Type B pancreatic cell (in vitro differentiated cells): ENCODE measurements around the gene KLHDC4. TPM values are rescaled to one million over a fixed set of nuclear protein-coding genes. Genes with fewer than 3 reads are reported as not detected.

ENCODE experiments used
- DNase-seq: peaks from one replicate; pipeline ENCODE4 v3.0.0; 2021; ENCODE audit warnings: mixed read lengths; ENCODE audit not compliant: unreplicated experiment; ENCODE audit errors: extremely low spot score
- H3K27ac Mint-ChIP-seq: 2 replicates; pipeline ENCODE4 v1.8.0; 2021; ENCODE audit warnings: mild to moderate bottlenecking, mixed read lengths
- H3K27me3 Mint-ChIP-seq: 2 replicates; pipeline ENCODE4 v1.8.0; 2021; ENCODE audit warnings: mixed read lengths
- H3K36me3 Mint-ChIP-seq: 2 replicates; pipeline ENCODE4 v1.8.0; 2021; ENCODE audit warnings: mixed read lengths
- H3K4me1 Mint-ChIP-seq: one replicate; pipeline ENCODE4 v1.8.0; 2021; ENCODE audit warnings: mixed read lengths; ENCODE audit not compliant: unreplicated experiment
- H3K4me3 Mint-ChIP-seq: 2 replicates; pipeline ENCODE4 v1.8.0; 2021; ENCODE audit warnings: mild to moderate bottlenecking, mixed read lengths
- H3K9me3 Mint-ChIP-seq: 2 replicates; pipeline ENCODE4 v1.8.0; 2021; ENCODE audit warnings: mixed read lengths
- total RNA-seq: library from RNA; stranded (reverse); gene quantifications from 2 replicates; pipeline ENCODE4 v1.2.1, GENCODE V29; 2021; ENCODE audit warnings: low replicate concordance
- TF ChIP-seq, protein P1 (sequence below): fragments of 200-600 bp; sonication (generic); conservative IDR thresholded peaks from 2 replicates; pipeline ENCODE4 v1.5.0; 2021; ENCODE audit warnings: antibody characterized with exemption, mild to moderate bottlenecking

KLHDC4 gene
- total RNA-seq, 1 donor from 2014 or later: 43.4 TPM

DNA sequence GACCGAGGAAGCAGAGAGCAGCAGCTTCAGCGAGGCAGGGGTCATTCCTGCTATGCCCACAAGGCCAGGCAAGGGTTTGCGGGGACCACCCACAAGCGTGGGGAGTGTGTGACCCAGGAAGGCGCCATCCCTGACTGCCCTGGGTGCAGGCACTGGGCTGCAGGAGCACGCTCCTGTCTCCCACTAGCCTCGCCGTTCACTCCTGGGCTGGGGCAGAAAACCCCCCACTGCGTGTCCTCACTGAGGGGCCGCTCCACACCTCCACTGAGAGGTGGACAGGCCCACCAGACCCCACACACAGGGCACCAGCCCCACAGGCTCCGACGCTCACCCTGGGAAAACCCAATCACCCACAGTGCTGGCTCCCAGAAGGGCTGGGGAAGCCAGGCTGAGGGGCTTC lies 56.1 kb downstream of the KLHDC4 start:
- Mint-ChIP-seq H3K4me1 (peaks cover 13% of the 10 kb centered on the region), H3K4me3 (no peak overlapping the region), H3K27ac (no peak overlapping the region), H3K27me3 (no peaks in the 10 kb centered on the region), H3K9me3 (no peaks in the 10 kb centered on the region), H3K36me3 (no peaks in the 10 kb centered on the region)
- TF ChIP-seq, protein P1, sequence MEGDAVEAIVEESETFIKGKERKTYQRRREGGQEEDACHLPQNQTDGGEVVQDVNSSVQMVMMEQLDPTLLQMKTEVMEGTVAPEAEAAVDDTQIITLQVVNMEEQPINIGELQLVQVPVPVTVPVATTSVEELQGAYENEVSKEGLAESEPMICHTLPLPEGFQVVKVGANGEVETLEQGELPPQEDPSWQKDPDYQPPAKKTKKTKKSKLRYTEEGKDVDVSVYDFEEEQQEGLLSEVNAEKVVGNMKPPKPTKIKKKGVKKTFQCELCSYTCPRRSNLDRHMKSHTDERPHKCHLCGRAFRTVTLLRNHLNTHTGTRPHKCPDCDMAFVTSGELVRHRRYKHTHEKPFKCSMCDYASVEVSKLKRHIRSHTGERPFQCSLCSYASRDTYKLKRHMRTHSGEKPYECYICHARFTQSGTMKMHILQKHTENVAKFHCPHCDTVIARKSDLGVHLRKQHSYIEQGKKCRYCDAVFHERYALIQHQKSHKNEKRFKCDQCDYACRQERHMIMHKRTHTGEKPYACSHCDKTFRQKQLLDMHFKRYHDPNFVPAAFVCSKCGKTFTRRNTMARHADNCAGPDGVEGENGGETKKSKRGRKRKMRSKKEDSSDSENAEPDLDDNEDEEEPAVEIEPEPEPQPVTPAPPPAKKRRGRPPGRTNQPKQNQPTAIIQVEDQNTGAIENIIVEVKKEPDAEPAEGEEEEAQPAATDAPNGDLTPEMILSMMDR: no peak
- no peak for DNase-seq

GRCh38 chr16:87708881-87709638 lies 56.7 kb downstream of the KLHDC4 start:
- no peaks in the 10 kb centered on the region for H3K36me3 Mint-ChIP-seq
- no peak overlapping the region for H3K27ac Mint-ChIP-seq
- H3K27me3 Mint-ChIP-seq: no peaks in the 10 kb centered on the region
- no peaks in the 10 kb centered on the region for H3K9me3 Mint-ChIP-seq
- no peak overlapping the region for H3K4me3 Mint-ChIP-seq
- no peak for DNase-seq
- TF ChIP-seq, protein P1: no peak
- peaks cover 13% of the 10 kb centered on the region for H3K4me1 Mint-ChIP-seq

DNA sequence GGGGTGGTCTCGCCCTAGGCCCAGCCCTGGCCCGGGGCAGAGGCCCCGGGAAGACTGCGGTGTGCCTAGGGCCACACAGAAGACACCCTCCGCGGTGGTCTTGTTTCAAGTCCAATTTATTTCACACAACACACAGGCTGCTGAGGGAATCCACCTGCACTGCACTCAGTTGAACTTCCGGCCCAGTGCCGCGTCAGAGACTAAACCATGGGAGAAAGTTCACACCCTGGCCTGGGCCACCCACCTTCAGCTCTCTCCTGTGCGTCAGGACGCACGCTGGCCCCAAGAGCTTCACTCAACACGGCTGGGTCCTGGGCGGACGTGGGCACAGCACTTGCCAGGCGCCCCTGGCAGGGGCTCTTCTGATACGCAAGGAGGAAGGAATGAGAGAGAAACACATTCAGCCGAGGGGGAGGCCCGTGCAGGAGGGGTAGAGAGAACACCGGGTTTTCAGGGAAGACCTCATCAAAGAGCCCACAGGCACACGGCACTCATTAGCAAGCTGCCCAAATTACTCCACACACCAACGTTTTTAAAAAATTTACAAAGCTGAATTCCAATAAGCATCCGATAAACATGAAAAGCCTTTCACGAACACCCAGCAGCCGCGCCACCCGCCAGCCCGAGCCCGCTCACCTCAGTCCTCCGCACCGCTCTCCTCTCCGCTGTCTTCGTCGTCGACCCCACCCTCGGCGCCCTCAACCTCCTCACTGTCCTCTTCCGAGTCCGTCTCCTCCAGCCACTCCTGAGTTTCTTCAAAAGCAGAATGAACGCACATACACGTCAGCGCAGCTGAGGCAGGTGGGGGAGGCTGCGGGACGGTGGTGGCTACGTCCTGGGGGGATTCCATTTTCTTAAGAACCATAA lies 57.8 kb downstream of the KLHDC4 start:
- TF ChIP-seq, protein P1: no peak
- Mint-ChIP-seq H3K4me1 (peaks cover 13% of the 10 kb centered on the region), H3K4me3 (no peak overlapping the region), H3K27me3 (no peaks in the 10 kb centered on the region), H3K27ac (no peak overlapping the region), H3K36me3 (no peaks in the 10 kb centered on the region), H3K9me3 (no peaks in the 10 kb centered on the region)
- no peak for DNase-seq

- Mint-ChIP-seq H3K27ac (no peak overlapping the region), H3K36me3 (no peaks in the 10 kb centered on the region), H3K27me3 (no peaks in the 10 kb centered on the region), H3K4me1 (peaks cover 13% of the 10 kb centered on the region), H3K4me3 (no peak overlapping the region), H3K9me3 (no peaks in the 10 kb centered on the region)
- TF ChIP-seq, protein P1: no peak
- DNase-seq: no peak
Measured at GRCh38 chr16:87707097-87707496, 58.7 kb downstream of the KLHDC4 start.

DNA sequence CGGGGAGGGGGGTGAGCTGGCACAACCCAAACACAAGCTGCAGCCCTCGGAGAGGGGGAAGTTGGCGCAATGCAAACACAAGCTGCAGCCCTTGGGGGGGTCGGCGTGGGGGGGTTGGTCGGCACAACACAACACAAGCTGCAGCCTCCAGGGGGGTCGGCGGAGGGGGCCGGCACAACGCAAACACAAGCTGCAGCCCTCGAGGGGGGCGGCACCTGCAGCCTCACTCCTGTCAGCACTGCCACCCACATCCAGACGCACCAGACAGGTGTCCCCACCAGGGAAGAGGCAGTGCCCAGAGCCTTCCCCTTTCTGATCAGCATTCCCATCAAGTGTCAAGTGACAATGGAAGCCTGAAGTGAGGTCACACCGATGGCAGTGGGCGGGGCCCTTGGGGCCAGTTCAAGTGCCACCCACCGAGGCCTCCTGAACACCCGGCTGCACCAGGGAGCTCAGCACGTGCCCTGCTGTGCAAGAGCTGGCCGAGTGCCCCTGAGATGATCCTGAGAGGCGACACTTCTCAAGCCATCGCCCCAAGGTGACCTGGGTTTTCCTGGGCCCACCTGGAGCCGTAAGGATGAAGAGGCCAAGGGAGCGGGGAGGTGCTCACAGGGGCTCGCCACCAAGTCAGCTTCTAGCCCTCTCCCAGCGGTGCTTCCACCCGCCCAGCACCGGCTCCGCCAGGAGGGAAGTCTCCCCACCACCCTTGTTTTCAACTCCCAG lies 59.3 kb downstream of the KLHDC4 start:
- TF ChIP-seq, protein P1: no peak
- Mint-ChIP-seq H3K4me1 (peaks cover 13% of the 10 kb centered on the region), H3K4me3 (no peak overlapping the region), H3K9me3 (no peaks in the 10 kb centered on the region), H3K27me3 (no peaks in the 10 kb centered on the region), H3K27ac (no peak overlapping the region), H3K36me3 (no peaks in the 10 kb centered on the region)
- no peak for DNase-seq
